HepG2 (cell line): ENCODE data around the gene RNF114.

Experiments
- CEBPZ ChIP-seq: IDR thresholded peaks from 2 replicates; pipeline ENCODE4 v1.6.1; 2012; ENCODE audit warnings: low read length, improper control_type of control experiment
- CREB3 ChIP-seq: sonication (generic); formaldehyde crosslinking; IDR thresholded peaks from 2 replicates; pipeline ENCODE4 v1.5.0; 2020; ENCODE audit warnings: missing genetic modification reagents
- CTCF ChIP-seq: sonication (generic); formaldehyde crosslinking; IDR thresholded peaks from 2 replicates; pipeline ENCODE4 v1.5.0; 2020; ENCODE audit warnings: mild to moderate bottlenecking, missing genetic modification reagents, moderate library complexity
- E2F1 ChIP-seq: sonication (generic); formaldehyde crosslinking; IDR thresholded peaks from 2 replicates; pipeline ENCODE4 v1.5.0; 2020; ENCODE audit warnings: missing genetic modification reagents
- PAF1 ChIP-seq: IDR thresholded peaks from 2 replicates; pipeline ENCODE4 v1.6.1; 2016; ENCODE audit warnings: missing genetic modification reagents, missing compliant biosample characterization
- POLR2A ChIP-seq, 2 experiments: IDR thresholded peaks; 2 replicates each; pipeline ENCODE4 v1.6.1; 2011; ENCODE audit warnings: low read depth in 2 of 2, low read length in 2 of 2, mild to moderate bottlenecking in 1 of 2, moderate library complexity in 1 of 2; ENCODE audit not compliant: insufficient read depth in 1 of 2
- RAD21 ChIP-seq: fragments of 450-650 bp; formaldehyde crosslinking; IDR thresholded peaks from 2 replicates; pipeline ENCODE4 v1.5.0; 2020; ENCODE audit warnings: mild to moderate bottlenecking
- SIN3A ChIP-seq: IDR thresholded peaks from 2 replicates; pipeline ENCODE4 v1.6.1; 2011; ENCODE audit warnings: low read depth, mild to moderate bottlenecking, control low read depth, low read length, borderline replicate concordance
- ZBTB21 ChIP-seq: sonication (generic); formaldehyde crosslinking; IDR thresholded peaks from 2 replicates; pipeline ENCODE4 v1.4.0; 2020; ENCODE audit warnings: missing genetic modification reagents
- ZSCAN25 ChIP-seq: sonication (generic); formaldehyde crosslinking; IDR thresholded peaks from 2 replicates; pipeline ENCODE4 v1.8.0; 2022; ENCODE audit warnings: mild to moderate bottlenecking, missing genetic modification reagents
- ZSCAN30 ChIP-seq: sonication (generic); formaldehyde crosslinking; IDR thresholded peaks from 2 replicates; pipeline ENCODE4 v1.5.0; 2020; ENCODE audit warnings: mild to moderate bottlenecking, missing genetic modification reagents

- TF ChIP-seq E2F1 (no peak), CEBPZ (no peak), ZSCAN25 (no peak), CTCF (CRISPR knock-in tag) (peak; percentile 92), POLR2A (IDR thresholded peaks at IDR 0.05; ENCODE audit: insufficient read depth in 1 of 2, low read depth in 2 of 2, low read length in 2 of 2) (no peak), CREB3 (CRISPR knock-in tag) (no peak), ZSCAN30 (CRISPR knock-in tag) (no peak), PAF1 (CRISPR knock-in tag) (no peak), SIN3A (no peak), RAD21 (CRISPR knock-in tag) (peak; percentile 94), ZBTB21 (CRISPR knock-in tag) (no peak)
These were observed 7.6 kb upstream of the RNF114 start for GRCh38 chr20:49928411-49929141.
